ENCODE results near the gene MTUS2. TPM values are rescaled to one million over a fixed set of nuclear protein-coding genes. Genes with fewer than 3 reads are reported as not detected.

The MTUS2 gene
- total RNA-seq, 1 donor from 2014 or later, result 0.41 TPM

- Histone ChIP-seq H3K4me3 (no peak overlapping the region), H3K9me3 (no peaks in the 10 kb centered on the region), H3K4me1 (no peaks in the 10 kb centered on the region), H3K27me3 (no peaks in the 10 kb centered on the region), H3K36me3 (no peaks in the 10 kb centered on the region), H3K27ac (no peak overlapping the region)
- no peak for ATAC-seq
- DNase-seq, result no peak
- intact Hi-C loops (cut with DNase I), result no loop called here
- no peak for TF ChIP-seq CTCF (IDR thresholded peaks at IDR 0.05)
These were observed 69.1 kb downstream of the MTUS2 start for GRCh38 chr13:28889086-28889732.

DNA sequence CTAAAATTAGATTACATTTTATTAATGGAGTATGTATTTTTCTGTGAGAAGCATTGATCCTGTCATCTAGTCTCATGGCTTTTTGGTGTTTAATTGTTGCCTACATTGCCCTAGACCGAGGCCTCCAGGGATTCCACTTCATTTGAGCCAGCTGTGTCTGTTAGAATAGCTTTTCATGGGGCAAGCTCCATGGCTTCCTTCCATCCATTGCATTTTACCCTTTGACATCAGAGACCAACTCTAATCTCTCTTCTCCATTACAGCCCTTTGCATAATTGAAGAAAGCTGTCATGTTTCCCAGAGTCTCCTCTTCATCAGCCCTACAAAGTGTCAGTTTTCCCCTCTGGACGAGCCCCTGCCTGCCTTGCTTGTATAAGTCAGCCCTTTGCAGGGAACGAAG is 70.6 kb downstream of the MTUS2 start:
- no peaks in the 10 kb centered on the region for H3K9me3 ChIP-seq
- no peak for TF ChIP-seq CTCF (IDR thresholded peaks at IDR 0.05)
- H3K27ac ChIP-seq, result no peak overlapping the region
- intact Hi-C loops (cut with DNase I), result no loop called here
- no peak overlapping the region for H3K4me3 ChIP-seq
- no peaks in the 10 kb centered on the region for H3K27me3 ChIP-seq
- DNase-seq, result no peak
- no peaks in the 10 kb centered on the region for H3K4me1 ChIP-seq
- ATAC-seq, result no peak
- no peaks in the 10 kb centered on the region for H3K36me3 ChIP-seq

- no peak for DNase-seq
- no peak for ATAC-seq
- TF ChIP-seq CTCF (IDR thresholded peaks at IDR 0.05), result no peak
- Histone ChIP-seq H3K27me3 (no peaks in the 10 kb centered on the region), H3K36me3 (no peaks in the 10 kb centered on the region), H3K4me1 (no peaks in the 10 kb centered on the region), H3K4me3 (no peak overlapping the region), H3K27ac (no peak overlapping the region), H3K9me3 (peaks cover 4% of the 10 kb centered on the region)
- intact Hi-C loops (cut with DNase I), result no loop called here
These were observed 97.9 kb downstream of the MTUS2 start for GRCh38 chr13:28918030-28918429.

DNA sequence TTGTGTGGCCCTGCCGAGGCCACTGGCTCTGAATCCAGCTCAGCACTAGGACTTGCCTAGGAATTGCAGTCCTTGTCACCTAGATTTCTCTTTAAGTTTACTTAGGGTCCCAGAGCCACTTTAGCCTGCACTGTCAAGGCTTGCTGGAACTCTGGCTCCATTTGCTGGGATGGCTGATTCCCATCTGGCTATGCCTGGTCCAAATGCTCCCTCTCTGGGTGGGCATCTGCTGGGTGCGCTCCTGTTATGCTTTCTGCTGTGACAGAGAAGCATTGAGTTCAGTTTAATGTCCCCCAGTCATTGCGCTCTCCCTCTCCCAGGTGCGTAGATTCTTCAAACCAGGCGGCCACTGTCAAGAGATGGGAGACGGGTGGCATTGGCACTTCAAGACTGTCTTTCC is 102.2 kb downstream of the MTUS2 start:
- Histone ChIP-seq H3K4me1 (no peaks in the 10 kb centered on the region), H3K36me3 (no peaks in the 10 kb centered on the region), H3K27me3 (no peaks in the 10 kb centered on the region), H3K27ac (no peak overlapping the region), H3K9me3 (no peaks in the 10 kb centered on the region), H3K4me3 (no peak overlapping the region)
- intact Hi-C loops (cut with DNase I), result no loop called here
- TF ChIP-seq CTCF (IDR thresholded peaks at IDR 0.05), result no peak
- DNase-seq, result no peak
- ATAC-seq, result no peak

DNA sequence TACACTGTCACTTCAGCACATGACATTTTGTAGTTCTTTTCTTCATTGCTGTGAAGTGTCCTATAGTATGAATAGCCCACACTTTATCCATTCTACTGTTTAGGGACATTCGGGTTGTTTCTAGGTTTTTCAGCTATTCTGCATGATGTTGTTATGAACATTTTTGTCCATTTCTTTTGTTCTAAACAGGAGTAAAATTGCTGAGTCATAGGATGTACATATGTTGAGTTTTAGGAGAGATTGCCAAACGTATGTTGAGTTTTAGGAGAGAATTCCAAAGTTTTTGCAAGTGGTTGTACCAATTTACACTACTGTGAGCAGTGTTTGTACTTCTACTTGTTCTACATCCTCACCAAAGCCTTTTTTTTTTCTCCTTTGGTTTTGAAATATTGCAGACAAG is 115.0 kb downstream of the MTUS2 start:
- Histone ChIP-seq H3K27me3 (no peaks in the 10 kb centered on the region), H3K36me3 (no peaks in the 10 kb centered on the region), H3K9me3 (no peaks in the 10 kb centered on the region), H3K4me3 (no peak overlapping the region), H3K4me1 (no peaks in the 10 kb centered on the region), H3K27ac (no peak overlapping the region)
- intact Hi-C loops (cut with DNase I), result no loop called here
- no peak for ATAC-seq
- no peak for TF ChIP-seq CTCF (IDR thresholded peaks at IDR 0.05)
- DNase-seq, result no peak

DNA sequence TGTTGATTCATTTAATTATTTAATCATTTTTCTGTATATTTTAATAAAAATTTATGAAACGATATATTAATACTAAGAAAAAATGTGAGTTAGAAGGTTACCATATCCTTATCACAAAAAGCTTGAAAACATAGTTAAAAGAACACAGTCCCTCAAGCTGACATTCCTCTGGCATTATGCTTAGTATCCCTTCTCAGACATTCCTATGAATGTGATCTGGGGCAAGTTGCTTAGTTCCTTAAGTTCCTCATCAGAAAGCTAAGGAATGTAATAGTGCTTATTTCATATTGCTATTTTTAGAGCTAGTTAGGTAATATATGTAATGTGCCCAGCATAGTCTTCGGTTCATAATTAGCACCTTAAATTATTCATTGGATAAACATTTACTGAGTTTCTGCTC is 122.8 kb downstream of the MTUS2 start:
- no peak for ATAC-seq
- H3K9me3 ChIP-seq, result no peaks in the 10 kb centered on the region
- TF ChIP-seq CTCF (IDR thresholded peaks at IDR 0.05), result no peak
- H3K4me1 ChIP-seq, result no peaks in the 10 kb centered on the region
- no peak overlapping the region for H3K27ac ChIP-seq
- no peak for DNase-seq
- no peaks in the 10 kb centered on the region for H3K36me3 ChIP-seq
- no peak overlapping the region for H3K4me3 ChIP-seq
- H3K27me3 ChIP-seq, result no peaks in the 10 kb centered on the region
- intact Hi-C loops (cut with DNase I), result no loop called here
